Lower leg skin (tissue), 4 donors: ENCODE measurements around the gene PEBP1. TPM values are rescaled to one million over a fixed set of nuclear protein-coding genes. Genes with fewer than 3 reads are reported as not detected.

Experiments
- DNase-seq, 2 donors: peaks; one replicate each; pipeline ENCODE4 v3.0.0-alpha.2; 2019; ENCODE audit warnings: low spot score in 2 of 2
- H3K4me3 ChIP-seq: fragments of 200-600 bp; sonication (generic); 2 replicates; pipeline ENCODE4 v1.5.1; 2017; ENCODE audit warnings: mild to moderate bottlenecking, low read depth; ENCODE audit not compliant: poor library complexity, severe bottlenecking
- POLR2A ChIP-seq, 2 donors: fragments of 450-650 bp; IDR thresholded peaks; one replicate each; pipeline ENCODE4 v1.6.1; 2016 to 2017; ENCODE audit warnings: antibody characterized with exemption in 2 of 2, mild to moderate bottlenecking in 1 of 2, moderate library complexity in 1 of 2
- WGBS, 2 donors: methylation state at CpG; one replicate each; pipeline ENCODE4 v1.1.5; 2018; 5-methylcytosine and 5-hydroxymethylcytosine counted together
- intact Hi-C: fragments of 100-400 bp; cut with DNase I; formaldehyde crosslinking; loops from one replicate; pipeline ENCODE4 v1.15.0; 2023; ENCODE audit warnings: low total_unique reads
- total RNA-seq, 4 donors: library from RNA; depleted of rRNA; stranded (reverse); fragments of >200 nt; gene quantifications; one replicate each; pipeline ENCODE4 v1.1.0, GENCODE V29; 2016
- TF ChIP-seq, protein P1 (sequence below), 3 donors: fragments of 450-650 bp; IDR thresholded peaks; one replicate each; pipeline ENCODE4 v1.5.1; 2016; ENCODE audit warnings: antibody characterized with exemption in 3 of 3, mild to moderate bottlenecking in 3 of 3, moderate library complexity in 2 of 3

The PEBP1 gene
- total RNA-seq, 4 donors from 2014 or later, result 192 to 447 (median 328) TPM

DNA sequence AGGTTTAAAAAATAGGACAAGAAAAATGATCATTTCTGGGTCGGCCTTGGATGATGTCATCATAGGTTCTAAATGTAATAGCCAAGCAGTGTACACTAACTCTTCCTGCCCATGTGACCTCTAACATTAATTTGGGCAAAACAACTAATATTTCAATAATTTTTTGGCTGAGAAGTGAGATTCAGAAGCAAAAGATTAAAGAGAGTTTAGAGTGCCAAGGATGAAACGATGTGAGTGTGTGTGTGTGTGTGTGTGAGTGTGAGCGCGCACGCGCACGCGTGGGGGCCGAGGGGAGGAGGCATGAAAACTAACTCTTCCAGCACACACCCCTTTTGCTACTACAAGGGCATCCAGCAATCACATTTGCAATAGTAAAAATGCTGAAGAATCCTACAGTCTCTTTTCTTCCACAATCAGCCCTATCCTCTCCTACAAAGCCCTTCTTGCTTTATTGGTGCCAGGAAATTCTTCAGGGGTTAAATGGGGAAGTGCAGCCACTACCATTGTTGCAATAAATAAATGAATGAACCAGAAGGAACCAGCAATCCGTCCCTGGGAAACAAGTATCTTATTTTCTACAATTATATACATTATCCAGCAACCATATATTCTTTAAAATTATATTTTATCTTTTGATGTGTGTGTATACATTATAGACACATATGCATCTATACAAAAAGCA is 52.9 kb downstream of the PEBP1 start:
- 27 to 36% methylated on average over 10 of the region's 10 CpGs for WGBS, 2 donors
- no peak overlapping the region for H3K4me3 ChIP-seq
- no peak for DNase-seq
- intact Hi-C loops, result no loop called here
- TF ChIP-seq POLR2A (IDR thresholded peaks at IDR 0.05), result no peak
- TF ChIP-seq, protein P1, sequence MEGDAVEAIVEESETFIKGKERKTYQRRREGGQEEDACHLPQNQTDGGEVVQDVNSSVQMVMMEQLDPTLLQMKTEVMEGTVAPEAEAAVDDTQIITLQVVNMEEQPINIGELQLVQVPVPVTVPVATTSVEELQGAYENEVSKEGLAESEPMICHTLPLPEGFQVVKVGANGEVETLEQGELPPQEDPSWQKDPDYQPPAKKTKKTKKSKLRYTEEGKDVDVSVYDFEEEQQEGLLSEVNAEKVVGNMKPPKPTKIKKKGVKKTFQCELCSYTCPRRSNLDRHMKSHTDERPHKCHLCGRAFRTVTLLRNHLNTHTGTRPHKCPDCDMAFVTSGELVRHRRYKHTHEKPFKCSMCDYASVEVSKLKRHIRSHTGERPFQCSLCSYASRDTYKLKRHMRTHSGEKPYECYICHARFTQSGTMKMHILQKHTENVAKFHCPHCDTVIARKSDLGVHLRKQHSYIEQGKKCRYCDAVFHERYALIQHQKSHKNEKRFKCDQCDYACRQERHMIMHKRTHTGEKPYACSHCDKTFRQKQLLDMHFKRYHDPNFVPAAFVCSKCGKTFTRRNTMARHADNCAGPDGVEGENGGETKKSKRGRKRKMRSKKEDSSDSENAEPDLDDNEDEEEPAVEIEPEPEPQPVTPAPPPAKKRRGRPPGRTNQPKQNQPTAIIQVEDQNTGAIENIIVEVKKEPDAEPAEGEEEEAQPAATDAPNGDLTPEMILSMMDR (IDR thresholded peaks at IDR 0.05), result no peak

DNA sequence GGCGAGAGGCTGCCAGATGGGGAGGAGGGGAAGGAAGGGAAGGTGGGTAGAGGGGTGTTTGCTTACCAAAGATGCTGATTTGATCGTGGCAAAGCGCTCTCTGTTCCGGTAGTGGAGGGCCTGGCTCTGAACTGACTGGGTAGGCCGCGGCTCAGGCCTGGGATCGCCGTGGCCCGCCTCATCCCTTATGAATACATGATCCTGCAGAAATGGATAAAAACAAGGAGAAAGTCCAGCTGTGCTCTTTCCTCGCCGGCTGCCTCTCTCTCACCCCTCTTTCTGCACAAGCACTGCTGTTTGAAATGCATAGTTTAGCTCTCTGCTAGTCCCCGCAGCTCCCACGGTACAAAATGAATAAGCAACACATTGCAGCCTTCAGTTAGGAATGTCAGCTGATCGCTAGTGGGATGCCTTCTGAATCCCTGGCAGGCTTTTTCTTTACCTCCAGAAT is 53.8 kb downstream of the PEBP1 start:
- no peak for TF ChIP-seq POLR2A (IDR thresholded peaks at IDR 0.05)
- TF ChIP-seq, protein P1 (IDR thresholded peaks at IDR 0.05), result no peak
- 23 to 26% methylated on average over 14 of the region's 14 CpGs for WGBS, 2 donors
- H3K4me3 ChIP-seq, result no peak overlapping the region
- DNase-seq, result no peak
- intact Hi-C loops, result no loop called here

DNA sequence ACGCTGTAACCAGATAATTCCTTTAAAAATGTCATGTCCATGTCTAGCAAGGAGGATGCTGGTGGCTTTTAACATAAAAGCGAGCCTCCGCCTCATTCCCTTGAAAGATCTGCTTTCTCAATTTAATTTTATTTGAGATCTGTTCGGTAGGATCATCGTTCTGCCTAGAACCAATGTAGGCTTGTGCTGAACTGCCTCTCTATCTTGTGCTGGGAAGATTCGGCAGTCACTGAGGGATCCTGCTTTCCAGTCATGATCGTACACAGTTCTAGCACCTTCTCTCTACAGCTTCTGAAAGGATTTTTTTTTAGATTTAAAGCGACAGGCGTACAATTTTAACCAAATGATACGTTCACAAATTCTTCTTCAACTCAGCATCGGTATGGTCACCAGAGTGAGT is 54.3 kb downstream of the PEBP1 start:
- no peak overlapping the region for H3K4me3 ChIP-seq
- DNase-seq, result no peak
- TF ChIP-seq POLR2A (IDR thresholded peaks at IDR 0.05), result no peak
- TF ChIP-seq, protein P1 (IDR thresholded peaks at IDR 0.05), result no peak
- 23 to 25% methylated on average over 11 of the region's 11 CpGs for WGBS, 2 donors
- intact Hi-C loops, result no loop called here

DNA sequence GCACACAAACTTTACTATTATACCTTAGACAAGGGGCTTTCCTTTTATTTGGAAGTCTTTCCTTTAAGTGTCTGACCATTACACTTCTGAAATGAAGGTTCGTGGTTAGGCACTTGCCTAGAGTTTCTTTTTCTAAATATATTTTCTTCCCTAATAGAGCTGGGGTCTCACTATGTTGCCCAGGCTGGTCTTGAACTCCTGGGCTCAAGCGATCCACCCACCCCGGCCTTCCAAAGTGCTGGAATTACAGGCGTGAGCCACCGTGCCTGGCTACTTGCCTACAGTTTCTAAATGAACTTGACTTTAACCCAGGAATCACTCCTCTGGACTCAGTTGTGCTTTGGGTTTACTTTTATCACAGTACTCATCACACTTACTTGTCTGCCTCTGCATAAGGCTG is 57.6 kb downstream of the PEBP1 start:
- TF ChIP-seq POLR2A (IDR thresholded peaks at IDR 0.05), result no peak
- TF ChIP-seq, protein P1 (IDR thresholded peaks at IDR 0.05), result no peak
- 77 to 84% methylated on average over 5 of the region's 5 CpGs for WGBS, 2 donors
- intact Hi-C loops, result no loop called here
- no peak overlapping the region for H3K4me3 ChIP-seq
- no peak for DNase-seq

DNA sequence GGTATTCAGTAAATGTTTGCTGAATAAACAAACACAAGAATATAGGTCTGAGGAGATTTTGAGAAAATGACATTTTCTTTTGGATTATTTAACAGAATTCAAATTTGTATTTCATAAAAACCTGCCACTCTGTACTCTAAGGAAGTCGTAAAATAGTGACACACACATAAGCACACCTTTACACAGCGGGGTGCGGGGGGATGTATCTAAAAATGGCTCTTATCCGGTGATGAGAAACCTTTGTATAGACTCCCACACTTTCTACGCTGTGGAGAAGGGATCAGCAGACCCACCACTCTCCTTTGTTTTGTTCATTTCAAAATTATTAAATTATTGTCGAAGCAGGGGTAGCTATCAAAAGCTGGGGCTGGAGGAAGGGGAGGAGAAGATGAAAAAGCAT is 58.0 kb downstream of the PEBP1 start:
- 88 to 91% methylated on average over 6 of the region's 6 CpGs for WGBS, 2 donors
- TF ChIP-seq POLR2A (IDR thresholded peaks at IDR 0.05), result no peak
- TF ChIP-seq, protein P1 (IDR thresholded peaks at IDR 0.05), result no peak
- no peak overlapping the region for H3K4me3 ChIP-seq
- no peak for DNase-seq
- intact Hi-C loops, result no loop called here

Other genes starting within 250 kb of the PEBP1 start
- gene KSR2, start 167.1 kb upstream of the PEBP1 start, total RNA-seq, result under 1 TPM; 0.17 to 0.84 (median 0.35) TPM
- 10 to 100 TPM in 3 of 4 donors, 1 to 10 TPM in 1; 6.2 to 14.3 (median 11.3) TPM for gene RFC5, start 119.4 kb upstream of the PEBP1 start, total RNA-seq
- 10 to 100 TPM; 45.2 to 65.6 (median 53.0) TPM for gene WSB2, start 74.9 kb upstream of the PEBP1 start, total RNA-seq
- gene VSIG10, start 32.1 kb upstream of the PEBP1 start, total RNA-seq, result 10 to 100 TPM; 17.1 to 40.1 (median 29.4) TPM
- gene TAOK3, start 236.8 kb downstream of the PEBP1 start, total RNA-seq, result 10 to 100 TPM; 15.7 to 46.6 (median 24.7) TPM
- 10 to 100 TPM; 33.9 to 85.0 (median 68.9) TPM for gene SUDS3, start 240.4 kb downstream of the PEBP1 start, total RNA-seq